WI38 (cell line): ENCODE measurements around the gene NMNAT2.

Experiments used
- H3K4me3 ChIP-seq: 2 replicates; pipeline ENCODE4 v1.5.1; 2011; ENCODE audit warnings: low read depth, mild to moderate bottlenecking, control low read depth, low read length
- CTCF ChIP-seq: IDR thresholded peaks from 2 replicates; pipeline ENCODE4 v1.5.1; 2012; ENCODE audit warnings: low read depth, mild to moderate bottlenecking, control low read depth, low read length

Gene NMNAT2

GRCh38 chr1:183288583-183288982, 129.6 kb downstream of the NMNAT2 start:
- no peak overlapping the region for H3K4me3 ChIP-seq
- no peak for TF ChIP-seq CTCF

- TF ChIP-seq CTCF: no peak
- H3K4me3 ChIP-seq: no peak overlapping the region
Measured at GRCh38 chr1:183287191-183287675, 130.9 kb downstream of the NMNAT2 start.

- TF ChIP-seq CTCF: no peak
Measured at GRCh38 chr1:183285746-183286145, 132.4 kb downstream of the NMNAT2 start.

GRCh38 chr1:183285256-183285655, 132.9 kb downstream of the NMNAT2 start:
- TF ChIP-seq CTCF: no peak
- H3K4me3 ChIP-seq: no peak overlapping the region

More at GRCh38 chr1:183285746-183286145, 132.4 kb downstream of the NMNAT2 start:
- no peak overlapping the region for H3K4me3 ChIP-seq

GRCh38 chr1:183284086-183284485, 134.1 kb downstream of the NMNAT2 start:
- H3K4me3 ChIP-seq: no peak overlapping the region
- TF ChIP-seq CTCF: no peak

- TF ChIP-seq CTCF: no peak
- no peak overlapping the region for H3K4me3 ChIP-seq
Measured at GRCh38 chr1:183283286-183283685, 134.9 kb downstream of the NMNAT2 start.

GRCh38 chr1:183282101-183282855, 135.9 kb downstream of the NMNAT2 start:
- TF ChIP-seq CTCF: no peak
- H3K4me3 ChIP-seq: no peak overlapping the region
